GDM1 (cell line): Measurements from ENCODE around the gene RAB42.
"Not testable (repeated sequence)": the region's sequence is repeated elsewhere in the genome, so short reads cannot be mapped to it uniquely, and the experiment has no call there.

Experiments used
- DNase-seq: peaks from one replicate; lab custom pipeline; 2025; lab: John Stamatoyannopoulos, UW

RAB42 gene

GRCh38 chr1:28586585-28587391, 5.3 kb upstream of the RAB42 start:
- DNase-seq = not testable (repeated sequence)

- DNase-seq = no peak
These were observed 431 bp downstream of the RAB42 start for GRCh38 chr1:28592321-28593071.

- not testable (repeated sequence) for DNase-seq
These were observed 1.9 kb downstream of the RAB42 start for GRCh38 chr1:28593988-28594356.

- not testable (repeated sequence) for DNase-seq
These were observed 2.8 kb downstream of the RAB42 start for GRCh38 chr1:28594686-28595411.

- no peak for DNase-seq
These were observed 3.5 kb downstream of the RAB42 start for GRCh38 chr1:28595412-28596191.

GRCh38 chr1:28596276-28596675, 4.2 kb downstream of the RAB42 start:
- not testable (repeated sequence) for DNase-seq

GRCh38 chr1:28601696-28602095, 9.6 kb downstream of the RAB42 start:
- DNase-seq = no peak

- DNase-seq = peak; percentile 20
These were observed 10.7 kb downstream of the RAB42 start for GRCh38 chr1:28602536-28603439.

GRCh38 chr1:28604411-28604810, 12.3 kb downstream of the RAB42 start:
- no peak for DNase-seq

GRCh38 chr1:28604962-28605361, 12.9 kb downstream of the RAB42 start:
- no peak for DNase-seq

- no peak for DNase-seq
These were observed 14.7 kb downstream of the RAB42 start for GRCh38 chr1:28606771-28607170.

- no peak for DNase-seq
These were observed 21.1 kb downstream of the RAB42 start for GRCh38 chr1:28613175-28613574.

GRCh38 chr1:28631713-28632112, 39.6 kb downstream of the RAB42 start:
- no peak for DNase-seq

GRCh38 chr1:28632560-28632959, 40.5 kb downstream of the RAB42 start:
- no peak for DNase-seq

- DNase-seq = peak; percentile 17
These were observed 48.7 kb downstream of the RAB42 start for GRCh38 chr1:28640766-28641165.

GRCh38 chr1:28642056-28642846, 50.2 kb downstream of the RAB42 start:
- no peak for DNase-seq

GRCh38 chr1:28642847-28643635, 51.0 kb downstream of the RAB42 start, which contains the start of gene TAF12:
TSS of gene TAF12 (minus strand) at chr1:28643067. CDS start at chr1:28622081, 20,986 bp downstream.
- DNase-seq = peak; percentile 95

- no peak for DNase-seq
These were observed 52.4 kb downstream of the RAB42 start for GRCh38 chr1:28644494-28644893.
